GM21526 (cell line): ENCODE results near the gene PLCB1.
A peak's percentile ranks its signal among the peaks of the same experiment; 100 is the strongest.
"Not testable (repeated sequence)": the region's sequence is repeated elsewhere in the genome, so short reads cannot be mapped to it uniquely, and the experiment has no call there.

ENCODE experiments used
- ATAC-seq: cut with Tn5 transposase; IDR thresholded peaks from one replicate; pipeline ENCODE4 v1.9.1; 2021; ENCODE audit warnings: moderate library complexity; ENCODE audit not compliant: unreplicated experiment, low FRiP score

PLCB1 gene

GRCh38 chr20:8790442-8791074 is 658.5 kb downstream of the PLCB1 start:
- ATAC-seq, result peak; percentile 87

GRCh38 chr20:8795404-8795803 is 663.3 kb downstream of the PLCB1 start:
- no peak for ATAC-seq

- ATAC-seq, result no peak
These were observed 664.1 kb downstream of the PLCB1 start for GRCh38 chr20:8796088-8796660.

- no peak for ATAC-seq
These were observed 666.4 kb downstream of the PLCB1 start for GRCh38 chr20:8798505-8798904.

- ATAC-seq, result no peak
These were observed 668.0 kb downstream of the PLCB1 start for GRCh38 chr20:8800089-8800488.

GRCh38 chr20:8801686-8802085 is 669.6 kb downstream of the PLCB1 start:
- no peak for ATAC-seq

- no peak for ATAC-seq
These were observed 671.0 kb downstream of the PLCB1 start for GRCh38 chr20:8803065-8803464.

DNA sequence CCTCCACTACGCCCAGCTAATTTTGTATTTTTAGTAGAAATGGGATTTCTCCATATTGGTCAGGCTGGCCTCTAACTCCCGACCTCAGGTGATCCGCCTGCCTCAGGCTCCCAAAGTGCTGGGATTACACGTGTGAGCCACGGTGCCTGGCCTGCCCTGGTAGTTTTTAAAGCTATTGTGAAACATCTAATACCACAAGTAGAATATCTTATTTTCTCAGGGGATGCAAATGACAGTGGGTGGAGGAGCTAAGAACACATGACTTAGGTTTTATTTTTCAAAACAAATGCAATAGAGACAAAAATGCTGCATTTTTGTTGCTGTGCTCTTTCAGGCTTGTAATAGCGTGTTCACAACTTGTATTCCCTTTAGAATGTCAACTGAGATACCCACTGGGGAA is 671.9 kb downstream of the PLCB1 start:
- ATAC-seq, result no peak

DNA sequence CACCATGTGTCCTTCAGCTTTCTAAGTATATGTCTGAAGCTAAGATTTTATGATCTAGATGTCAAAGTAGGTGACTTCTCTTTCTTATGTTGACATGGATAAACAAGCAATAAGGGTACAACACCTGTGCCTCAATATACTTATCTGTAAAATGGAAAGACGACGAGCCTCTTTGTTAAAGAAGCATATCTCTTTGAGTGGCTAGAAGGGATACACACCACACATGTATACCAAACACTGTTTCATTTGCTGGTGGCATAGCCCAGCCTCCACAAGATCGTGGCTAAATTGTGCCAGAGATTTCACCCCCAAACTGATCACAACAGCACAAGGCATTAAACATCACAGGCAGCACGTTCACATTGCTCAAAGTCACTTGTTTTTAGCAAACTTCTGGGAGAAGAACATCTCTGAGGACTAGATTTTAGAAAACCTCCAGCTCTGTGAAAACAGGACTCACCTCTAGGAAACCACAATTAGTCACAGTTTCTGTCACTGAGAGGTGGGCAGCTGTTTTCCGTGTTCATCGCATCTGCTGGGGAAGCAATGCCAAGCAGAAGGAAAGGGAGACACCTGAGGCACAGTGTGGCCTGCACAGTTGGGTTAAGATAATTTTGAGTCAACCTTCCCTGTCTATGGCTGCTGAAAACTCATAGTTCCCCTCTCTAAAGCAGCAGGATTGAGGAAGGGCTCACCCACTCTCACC is 673.8 kb downstream of the PLCB1 start:
- ATAC-seq, result no peak

- no peak for ATAC-seq
These were observed 675.6 kb downstream of the PLCB1 start for GRCh38 chr20:8807480-8808201.

DNA sequence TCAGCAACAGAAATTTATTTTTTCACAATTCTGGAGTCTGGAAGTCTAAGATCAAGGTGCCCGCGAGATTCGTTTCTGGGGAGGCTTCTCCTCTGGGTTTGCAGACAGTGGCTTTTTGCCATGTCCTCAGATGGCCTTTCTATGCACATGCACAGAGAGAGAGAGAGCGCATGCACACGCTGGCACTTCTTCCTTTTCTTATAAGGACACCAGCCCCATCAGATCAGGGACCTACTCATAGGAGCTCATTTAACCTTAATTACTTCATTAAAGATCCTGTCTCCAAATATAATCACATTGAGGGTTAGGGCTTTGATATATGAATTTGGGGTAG is 676.1 kb downstream of the PLCB1 start:
- ATAC-seq, result no peak

DNA sequence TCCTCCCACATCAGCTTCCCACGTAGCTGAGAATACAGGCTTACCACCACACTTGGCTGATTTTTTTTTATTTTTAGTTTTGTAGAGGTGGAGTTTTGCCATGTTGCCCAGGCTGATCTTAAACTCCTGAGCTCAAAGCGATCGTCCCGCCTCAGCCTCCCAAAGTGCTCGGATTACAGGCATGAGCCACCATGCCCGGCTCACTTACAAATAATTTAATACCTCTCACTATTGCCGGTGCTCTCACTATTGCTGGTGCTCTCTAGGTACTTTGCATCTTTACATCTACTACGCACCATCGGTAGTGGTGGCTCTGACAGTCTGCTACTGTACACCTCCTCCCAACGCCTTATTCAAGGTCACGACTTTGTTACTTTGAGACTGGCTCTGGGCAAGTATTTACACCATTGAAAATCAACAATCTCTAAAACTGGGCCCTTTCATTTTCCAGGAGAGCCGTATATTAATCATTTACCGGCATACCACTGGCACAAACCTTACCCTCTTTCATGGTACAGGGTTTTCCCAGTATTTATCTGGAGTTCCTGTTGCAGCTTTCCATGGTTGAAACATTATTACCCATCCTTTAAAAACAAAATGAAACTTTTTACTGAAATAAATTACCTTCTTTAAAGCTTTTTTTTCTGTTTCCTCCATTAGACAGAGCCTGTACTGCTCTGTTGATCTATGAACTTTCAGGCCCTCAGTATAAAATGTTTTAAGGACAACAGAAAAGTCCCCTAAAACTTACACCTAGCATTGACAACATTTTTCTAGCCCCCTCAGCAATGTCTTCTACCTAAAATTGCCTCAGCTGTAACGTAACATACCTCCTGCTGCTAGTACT is 677.3 kb downstream of the PLCB1 start:
- ATAC-seq, result no peak

DNA sequence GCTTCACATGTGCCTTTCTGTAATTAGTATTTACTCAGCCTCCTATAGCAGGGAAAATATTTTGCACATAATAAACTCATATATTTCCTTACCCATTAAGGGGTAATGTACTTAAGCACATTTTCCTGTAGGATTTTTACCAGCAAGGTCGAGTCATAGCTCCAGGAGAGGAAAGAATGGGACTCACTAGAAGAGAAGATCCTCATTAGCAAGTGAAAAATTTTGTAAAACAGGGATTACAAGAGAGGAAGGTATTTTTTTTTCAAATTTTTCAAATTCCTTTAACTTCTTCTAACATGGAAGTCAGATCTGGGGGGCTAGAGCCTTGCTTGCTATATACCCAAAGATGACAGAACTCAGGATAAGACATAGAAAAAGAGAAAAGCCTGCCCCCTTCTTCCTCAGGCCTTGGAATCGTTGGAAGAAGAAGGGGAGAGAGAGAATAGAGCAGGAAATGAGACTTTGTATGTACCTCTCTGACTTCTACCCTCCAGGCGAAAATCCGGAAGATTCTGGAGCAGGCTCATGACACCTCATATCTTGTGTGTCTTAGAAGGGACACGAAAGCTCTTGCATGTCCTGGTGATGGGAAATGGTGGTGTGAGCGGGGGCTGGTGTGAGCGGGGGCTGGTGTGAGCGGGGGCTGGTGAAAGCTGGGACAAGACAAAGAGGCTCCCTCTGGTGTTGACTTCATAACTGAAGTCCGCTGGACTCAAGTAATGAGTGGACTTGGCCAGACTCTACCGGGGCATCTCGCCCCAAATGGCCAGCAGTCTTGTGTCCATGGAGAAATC is 679.9 kb downstream of the PLCB1 start:
- no peak for ATAC-seq

- no peak for ATAC-seq
These were observed 680.8 kb downstream of the PLCB1 start for GRCh38 chr20:8812817-8813216.

DNA sequence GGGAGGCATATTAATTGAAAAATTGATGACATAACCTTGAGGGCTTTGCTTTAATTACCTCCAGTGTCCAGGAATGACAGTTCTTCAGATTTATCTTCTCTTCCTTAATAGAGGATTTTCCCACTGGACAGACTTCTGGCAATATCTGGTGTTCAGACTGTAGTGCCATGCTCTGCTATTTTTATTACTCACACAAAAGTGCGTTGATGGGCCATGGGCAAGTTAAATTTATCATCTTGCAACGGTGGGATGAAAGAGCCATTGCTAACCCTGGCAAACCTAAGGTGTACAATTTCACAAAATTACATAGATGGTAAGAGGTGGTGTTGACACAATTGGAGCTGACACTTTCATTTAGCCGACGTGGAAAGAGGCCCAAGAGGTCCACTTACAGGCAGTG is 683.1 kb downstream of the PLCB1 start:
- ATAC-seq, result no peak

- ATAC-seq, result no peak
These were observed 697.2 kb downstream of the PLCB1 start for GRCh38 chr20:8829256-8829655.

DNA sequence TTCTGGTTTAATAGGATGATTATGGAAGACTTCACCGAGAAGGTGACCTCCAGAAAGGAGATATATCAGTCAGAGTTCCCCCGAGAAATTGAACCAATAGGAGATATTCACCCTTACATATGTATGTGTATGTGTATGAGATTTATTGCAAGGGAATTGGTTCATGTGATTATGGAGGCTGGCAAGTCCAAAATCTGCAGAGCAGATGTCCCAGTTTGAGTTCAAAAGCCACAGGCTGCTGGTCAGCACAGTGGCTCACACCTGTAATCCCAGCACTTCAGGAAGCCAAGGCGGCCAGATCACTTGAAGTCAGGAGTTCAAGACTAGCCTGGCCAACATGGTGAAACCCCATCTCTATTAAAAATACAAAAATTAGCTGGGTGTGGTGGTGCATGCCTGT is 702.2 kb downstream of the PLCB1 start:
- not testable (repeated sequence) for ATAC-seq

- no peak for ATAC-seq
These were observed 702.8 kb downstream of the PLCB1 start for GRCh38 chr20:8834851-8835250.

DNA sequence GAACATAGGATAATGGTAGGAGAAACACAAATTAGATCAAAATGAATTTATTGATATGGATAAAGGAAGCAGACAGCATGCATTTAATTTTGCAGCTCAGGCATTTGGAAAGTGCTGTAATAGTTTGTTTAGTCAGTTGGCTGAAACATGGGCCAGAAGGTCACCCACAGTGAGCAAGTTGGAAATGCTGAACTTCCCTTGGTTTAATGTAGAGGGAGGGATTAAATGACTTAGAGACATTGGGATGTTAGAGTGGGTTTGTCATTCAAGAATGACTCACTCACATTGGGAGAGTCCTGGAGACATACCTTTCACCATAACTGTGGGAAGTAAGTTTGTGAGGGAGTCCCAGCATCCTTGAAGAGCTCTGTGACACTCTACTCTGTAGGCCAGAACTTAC is 705.3 kb downstream of the PLCB1 start:
- no peak for ATAC-seq

DNA sequence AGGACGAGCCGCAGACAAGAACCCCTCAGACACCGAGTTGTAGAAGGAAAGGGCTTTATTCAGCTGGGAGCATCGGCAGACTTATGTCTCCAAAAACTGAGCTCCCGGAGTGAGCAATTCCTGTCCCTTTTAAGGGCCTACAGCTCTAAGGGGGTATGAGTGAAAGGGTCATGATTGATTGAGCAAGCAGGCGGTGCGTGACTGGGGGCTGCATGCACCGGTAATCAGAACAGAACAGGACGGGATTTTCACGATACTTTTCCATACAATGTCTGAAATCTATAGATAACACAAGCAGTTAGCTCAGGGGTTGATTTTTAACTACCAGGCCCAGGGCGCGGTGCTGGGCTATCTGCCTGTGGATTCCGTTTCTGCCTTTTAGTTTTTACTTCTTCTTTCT is 710.5 kb downstream of the PLCB1 start:
- no peak for ATAC-seq
